GM12875 (cell line): ENCODE measurements around the gene CSTF2T.

Experiments used
- H3K4me3 ChIP-seq: one replicate; pipeline ENCODE4 v1.5.1; 2011; ENCODE audit warnings: low read depth, low read length, control low read depth
- CTCF ChIP-seq: IDR thresholded peaks from 2 replicates; pipeline ENCODE4 v1.5.1; 2011; ENCODE audit warnings: low read depth, mild to moderate bottlenecking, control low read depth, inconsistent platforms, low read length, moderate library complexity, borderline replicate concordance; ENCODE audit not compliant: insufficient read depth

Gene CSTF2T

GRCh38 chr10:51651063-51651462 lies 48.3 kb downstream of the CSTF2T start:
- no peak overlapping the region for H3K4me3 ChIP-seq

GRCh38 chr10:51649064-51649463 lies 50.3 kb downstream of the CSTF2T start:
- TF ChIP-seq CTCF = no peak
- no peak overlapping the region for H3K4me3 ChIP-seq

More at GRCh38 chr10:51651063-51651462, 48.3 kb downstream of the CSTF2T start:
- TF ChIP-seq CTCF = no peak
